Measurements from ENCODE around the gene B9D2. TPM values are rescaled to one million over a fixed set of nuclear protein-coding genes. Genes with fewer than 3 reads are reported as not detected.

Gene B9D2, protein sequence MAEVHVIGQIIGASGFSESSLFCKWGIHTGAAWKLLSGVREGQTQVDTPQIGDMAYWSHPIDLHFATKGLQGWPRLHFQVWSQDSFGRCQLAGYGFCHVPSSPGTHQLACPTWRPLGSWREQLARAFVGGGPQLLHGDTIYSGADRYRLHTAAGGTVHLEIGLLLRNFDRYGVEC
- total RNA-seq (4.1 and 5.3 TPM in 2 replicates), polyA plus RNA-seq (2.3 and 3.3 TPM in 2 replicates), polyA minus RNA-seq (ENCODE audit: low replicate concordance) (0.82 and 9.1 TPM in 2 replicates)
- 6.4 and 7.6 TPM in 2 replicates for polyA plus RNA-seq (2012)

DNA sequence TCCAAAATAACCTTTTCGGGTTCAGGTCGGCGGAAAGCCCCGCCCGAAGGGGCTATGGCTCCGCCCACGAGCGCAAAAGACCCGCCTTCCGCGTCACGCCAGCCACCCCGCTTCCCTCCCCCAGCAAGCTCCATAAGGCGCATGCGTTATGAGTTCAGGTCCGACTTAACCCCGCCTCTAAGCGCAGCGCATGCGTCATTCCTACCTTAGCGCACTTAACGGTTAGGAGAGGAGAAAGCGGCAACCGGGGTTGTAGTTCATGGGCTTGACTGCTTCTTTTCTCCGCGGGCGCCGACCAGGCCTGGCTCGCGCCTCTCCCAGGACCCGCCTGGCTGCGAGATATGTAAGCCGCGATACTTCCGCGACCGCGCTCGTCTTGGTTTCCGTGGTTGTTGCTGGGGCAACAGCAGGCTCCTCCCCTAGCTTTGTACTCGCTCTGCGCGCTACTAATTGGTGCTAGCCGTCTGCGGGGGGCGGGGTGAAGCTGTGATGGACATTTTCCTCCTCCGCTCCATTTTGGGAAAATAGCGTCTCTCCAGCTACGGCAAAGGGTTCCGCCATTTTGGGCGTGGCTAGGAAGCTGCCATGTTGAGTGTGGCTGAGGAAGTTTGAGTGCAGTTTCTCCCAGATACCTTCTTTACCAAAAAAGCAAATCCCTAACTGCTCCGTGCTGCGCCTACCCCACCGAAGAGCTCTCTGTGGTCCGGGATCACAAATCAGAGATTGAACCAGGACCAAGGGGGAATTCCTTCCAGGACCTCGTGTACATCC is at the start of gene B9D2:
Gene B9D2 (minus strand): TSS at position 397 of the 771 bp plus-strand sequence. CDS start 630 bp downstream, outside the sequence.
- Histone ChIP-seq H3K36me3 (ENCODE audit: control insufficient read depth, insufficient read depth, low read length) (no peaks in the 10 kb centered on the region), H3K79me2 (ENCODE audit: control insufficient read depth, insufficient read depth, low read length) (peaks cover 14% of the 10 kb centered on the region), H4K20me1 (ENCODE audit: control insufficient read depth, extremely low read depth, insufficient read depth, low read length) (no peaks in the 10 kb centered on the region), H2AFZ (ENCODE audit: low read length) (peak within 1 kb of the TSS; percentile 97), H3K27me3 (ENCODE audit: control insufficient read depth, insufficient read depth, low read length) (no peaks in the 10 kb centered on the region), H3K4me3 (replicated peaks in 1 of 4; ENCODE audit: control extremely low read depth in 1 of 4, insufficient read depth in 1 of 4, low read depth in 3 of 4, low read length in 4 of 4) (peak within 1 kb of the TSS; percentile 87 to 98 (median 92)), H3K4me1 (ENCODE audit: control insufficient read depth, extremely low read depth, insufficient read depth, low read length) (peaks cover 11% of the 10 kb centered on the region), H3K27ac (ENCODE audit: insufficient read depth, low read length) (peak within 1 kb of the TSS; percentile 100), H3K4me2 (ENCODE audit: extremely low read depth, insufficient read depth, low read length) (peak within 1 kb of the TSS; percentile 95), H3K9me3 (ENCODE audit: control insufficient read depth, insufficient read depth, low read depth, low read length) (no peaks in the 10 kb centered on the region), H3K9ac (ENCODE audit: insufficient read depth, low read length) (peak within 1 kb of the TSS; percentile 100)
- TF ChIP-seq EZH2 (IDR thresholded peaks at IDR 0.05; ENCODE audit: low read length, missing control alignments) = no peak
- TF ChIP-seq, protein P1, sequence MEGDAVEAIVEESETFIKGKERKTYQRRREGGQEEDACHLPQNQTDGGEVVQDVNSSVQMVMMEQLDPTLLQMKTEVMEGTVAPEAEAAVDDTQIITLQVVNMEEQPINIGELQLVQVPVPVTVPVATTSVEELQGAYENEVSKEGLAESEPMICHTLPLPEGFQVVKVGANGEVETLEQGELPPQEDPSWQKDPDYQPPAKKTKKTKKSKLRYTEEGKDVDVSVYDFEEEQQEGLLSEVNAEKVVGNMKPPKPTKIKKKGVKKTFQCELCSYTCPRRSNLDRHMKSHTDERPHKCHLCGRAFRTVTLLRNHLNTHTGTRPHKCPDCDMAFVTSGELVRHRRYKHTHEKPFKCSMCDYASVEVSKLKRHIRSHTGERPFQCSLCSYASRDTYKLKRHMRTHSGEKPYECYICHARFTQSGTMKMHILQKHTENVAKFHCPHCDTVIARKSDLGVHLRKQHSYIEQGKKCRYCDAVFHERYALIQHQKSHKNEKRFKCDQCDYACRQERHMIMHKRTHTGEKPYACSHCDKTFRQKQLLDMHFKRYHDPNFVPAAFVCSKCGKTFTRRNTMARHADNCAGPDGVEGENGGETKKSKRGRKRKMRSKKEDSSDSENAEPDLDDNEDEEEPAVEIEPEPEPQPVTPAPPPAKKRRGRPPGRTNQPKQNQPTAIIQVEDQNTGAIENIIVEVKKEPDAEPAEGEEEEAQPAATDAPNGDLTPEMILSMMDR (conservative IDR thresholded peaks at IDR 0.05 in 1 of 2, IDR thresholded peaks at IDR 0.05 in 1 of 2; ENCODE audit: low read depth in 1 of 2, low read length in 2 of 2) = no peak
- peak; percentile 96 to 99 for DNase-seq (ENCODE audit: low read depth in 2 of 2)

DNA sequence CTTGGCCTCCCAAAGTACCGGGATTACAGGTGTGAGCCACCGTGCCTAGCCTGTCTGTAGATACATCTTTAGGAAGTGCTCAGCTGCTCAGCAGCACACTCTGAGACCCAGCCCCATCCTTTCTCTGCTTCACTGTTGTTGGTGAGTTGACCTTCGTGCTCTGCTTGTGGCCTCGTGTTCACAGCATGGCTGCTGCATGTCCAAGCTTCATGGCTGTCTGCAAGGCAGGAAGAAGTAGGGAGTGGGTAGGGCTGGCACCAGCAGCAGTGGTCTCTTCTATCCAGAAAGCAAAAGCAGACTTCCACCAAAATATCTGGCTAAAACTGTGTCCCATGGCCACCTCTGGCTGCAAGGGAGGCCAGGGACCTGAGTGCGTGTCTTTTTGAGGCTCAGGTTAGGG is 49.0 kb upstream of the B9D2 start:
- no peak overlapping the region for H3K4me2 ChIP-seq (ENCODE audit: extremely low read depth, insufficient read depth, low read length)
- H3K4me3 ChIP-seq (replicated peaks in 1 of 4; ENCODE audit: control extremely low read depth in 1 of 4, insufficient read depth in 1 of 4, low read depth in 3 of 4, low read length in 4 of 4) = no peak overlapping the region
- no peak overlapping the region for H3K27ac ChIP-seq (ENCODE audit: insufficient read depth, low read length)
- no peak for TF ChIP-seq EZH2 (IDR thresholded peaks at IDR 0.05; ENCODE audit: low read length, missing control alignments)
- TF ChIP-seq, protein P1 (conservative IDR thresholded peaks at IDR 0.05 in 1 of 2, IDR thresholded peaks at IDR 0.05 in 1 of 2; ENCODE audit: low read depth in 1 of 2, low read length in 2 of 2) = no peak
- H3K27me3 ChIP-seq (ENCODE audit: control insufficient read depth, insufficient read depth, low read length) = no peaks in the 10 kb centered on the region
- H2AFZ ChIP-seq (ENCODE audit: low read length) = no peak overlapping the region
- H3K79me2 ChIP-seq (ENCODE audit: control insufficient read depth, insufficient read depth, low read length) = no peaks in the 10 kb centered on the region
- no peak for DNase-seq (ENCODE audit: low read depth in 2 of 2)
- H3K9me3 ChIP-seq (ENCODE audit: control insufficient read depth, insufficient read depth, low read depth, low read length) = no peaks in the 10 kb centered on the region
- H3K4me1 ChIP-seq (ENCODE audit: control insufficient read depth, extremely low read depth, insufficient read depth, low read length) = no peaks in the 10 kb centered on the region
- no peak overlapping the region for H3K9ac ChIP-seq (ENCODE audit: insufficient read depth, low read length)
- no peaks in the 10 kb centered on the region for H4K20me1 ChIP-seq (ENCODE audit: control insufficient read depth, extremely low read depth, insufficient read depth, low read length)
- peaks cover 3% of the 10 kb centered on the region for H3K36me3 ChIP-seq (ENCODE audit: control insufficient read depth, insufficient read depth, low read length)

DNA sequence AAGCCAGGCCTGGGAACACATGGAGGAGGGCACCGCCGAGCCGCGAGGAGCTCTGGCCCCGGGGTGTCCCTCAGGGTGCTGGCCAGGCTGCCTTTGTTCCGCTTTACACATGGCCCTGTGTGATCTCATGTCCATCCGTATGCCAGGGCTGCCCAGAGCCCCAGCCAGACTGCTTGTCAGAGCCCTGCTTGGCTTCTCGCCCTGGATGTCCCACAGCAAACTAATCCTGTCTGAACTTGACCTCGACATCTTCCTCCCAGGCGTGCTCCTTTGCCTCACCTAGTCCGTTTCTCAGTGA is 48.0 kb upstream of the B9D2 start:
- no peak overlapping the region for H3K4me3 ChIP-seq (replicated peaks in 1 of 4; ENCODE audit: control extremely low read depth in 1 of 4, insufficient read depth in 1 of 4, low read depth in 3 of 4, low read length in 4 of 4)
- no peaks in the 10 kb centered on the region for H3K9me3 ChIP-seq (ENCODE audit: control insufficient read depth, insufficient read depth, low read depth, low read length)
- no peaks in the 10 kb centered on the region for H3K79me2 ChIP-seq (ENCODE audit: control insufficient read depth, insufficient read depth, low read length)
- H3K4me2 ChIP-seq (ENCODE audit: extremely low read depth, insufficient read depth, low read length) = no peak overlapping the region
- peaks cover 3% of the 10 kb centered on the region for H3K36me3 ChIP-seq (ENCODE audit: control insufficient read depth, insufficient read depth, low read length)
- no peak for DNase-seq (ENCODE audit: low read depth in 2 of 2)
- no peaks in the 10 kb centered on the region for H3K4me1 ChIP-seq (ENCODE audit: control insufficient read depth, extremely low read depth, insufficient read depth, low read length)
- TF ChIP-seq EZH2 (IDR thresholded peaks at IDR 0.05; ENCODE audit: low read length, missing control alignments) = no peak
- TF ChIP-seq, protein P1 (conservative IDR thresholded peaks at IDR 0.05 in 1 of 2, IDR thresholded peaks at IDR 0.05 in 1 of 2; ENCODE audit: low read depth in 1 of 2, low read length in 2 of 2) = no peak
- H2AFZ ChIP-seq (ENCODE audit: low read length) = no peak overlapping the region
- no peaks in the 10 kb centered on the region for H4K20me1 ChIP-seq (ENCODE audit: control insufficient read depth, extremely low read depth, insufficient read depth, low read length)
- H3K27ac ChIP-seq (ENCODE audit: insufficient read depth, low read length) = no peak overlapping the region
- H3K9ac ChIP-seq (ENCODE audit: insufficient read depth, low read length) = no peak overlapping the region
- no peaks in the 10 kb centered on the region for H3K27me3 ChIP-seq (ENCODE audit: control insufficient read depth, insufficient read depth, low read length)
